ENCODE results near the gene SEZ6L2.
"Not testable (repeated sequence)": the region's sequence is repeated elsewhere in the genome, so short reads cannot be mapped to it uniquely, and the experiment has no call there.

The SEZ6L2 gene

GRCh38 chr16:29896841-29897240, 2.5 kb downstream of the SEZ6L2 start:
- no peak for TF ChIP-seq CTCF (IDR thresholded peaks at IDR 0.05; ENCODE audit: low read depth, low read length)

GRCh38 chr16:29894352-29894751, 5.0 kb downstream of the SEZ6L2 start:
- TF ChIP-seq CTCF (IDR thresholded peaks at IDR 0.05; ENCODE audit: low read depth, low read length) = no peak
- DNase-seq (ENCODE audit: extremely low read depth, low read depth) = no peak

More at GRCh38 chr16:29896841-29897240, 2.5 kb downstream of the SEZ6L2 start:
- DNase-seq (ENCODE audit: extremely low read depth, low read depth) = no peak

- no peak for TF ChIP-seq CTCF (IDR thresholded peaks at IDR 0.05; ENCODE audit: low read depth, low read length)
- no peak for DNase-seq (ENCODE audit: extremely low read depth, low read depth)
Observed at GRCh38 chr16:29893553-29893952, 5.8 kb downstream of the SEZ6L2 start.

GRCh38 chr16:29892458-29892813, 6.9 kb downstream of the SEZ6L2 start:
- no peak for TF ChIP-seq CTCF (IDR thresholded peaks at IDR 0.05; ENCODE audit: low read depth, low read length)
- no peak for DNase-seq (ENCODE audit: extremely low read depth, low read depth)

GRCh38 chr16:29891525-29892457, 7.6 kb downstream of the SEZ6L2 start:
- no peak for TF ChIP-seq CTCF (IDR thresholded peaks at IDR 0.05; ENCODE audit: low read depth, low read length)
- DNase-seq (ENCODE audit: extremely low read depth, low read depth) = no peak

- not testable (repeated sequence) for DNase-seq (ENCODE audit: extremely low read depth, low read depth)
Observed at GRCh38 chr16:29889372-29889771, 10.0 kb downstream of the SEZ6L2 start.

GRCh38 chr16:29883987-29884386, 15.4 kb downstream of the SEZ6L2 start:
- no peak for DNase-seq (ENCODE audit: extremely low read depth, low read depth)
- TF ChIP-seq CTCF (IDR thresholded peaks at IDR 0.05; ENCODE audit: low read depth, low read length) = no peak

GRCh38 chr16:29881050-29881449, 18.3 kb downstream of the SEZ6L2 start:
- DNase-seq (ENCODE audit: extremely low read depth, low read depth) = no peak
- TF ChIP-seq CTCF (IDR thresholded peaks at IDR 0.05; ENCODE audit: low read depth, low read length) = no peak
